ENCODE results near the gene CTSC.
A peak's percentile ranks its signal among the peaks of the same experiment; 100 is the strongest.

CTSC gene

GRCh38 chr11:88300888-88301487 is 36.5 kb downstream of the CTSC start:
- FAIRE-seq (no peak), DNase-seq (ENCODE audit: insufficient read length, low spot score) (no peak)
- no peak for TF ChIP-seq POLR2A (IDR thresholded peaks at IDR 0.05; ENCODE audit: low read depth, low read length)

- no peak for TF ChIP-seq POLR2A (IDR thresholded peaks at IDR 0.05; ENCODE audit: low read depth, low read length)
- DNase-seq (ENCODE audit: insufficient read length, low spot score) (no peak), FAIRE-seq (no peak)
These were observed 39.7 kb downstream of the CTSC start for GRCh38 chr11:88297863-88298262.

- no peak for DNase-seq (ENCODE audit: insufficient read length, low spot score)
- no peak for TF ChIP-seq POLR2A (IDR thresholded peaks at IDR 0.05; ENCODE audit: low read depth, low read length)
- no peak for FAIRE-seq
These were observed 40.1 kb downstream of the CTSC start for GRCh38 chr11:88297421-88297820.

GRCh38 chr11:88295028-88295427 is 42.5 kb downstream of the CTSC start:
- no peak for DNase-seq (ENCODE audit: insufficient read length, low spot score)
- no peak for FAIRE-seq
- TF ChIP-seq POLR2A (IDR thresholded peaks at IDR 0.05; ENCODE audit: low read depth, low read length) = no peak

GRCh38 chr11:88293931-88294330 is 43.6 kb downstream of the CTSC start:
- DNase-seq (ENCODE audit: insufficient read length, low spot score) = no peak
- no peak for TF ChIP-seq POLR2A (IDR thresholded peaks at IDR 0.05; ENCODE audit: low read depth, low read length)

GRCh38 chr11:88292171-88292843 is 45.2 kb downstream of the CTSC start:
- peak; percentile 38 for FAIRE-seq
- DNase-seq (ENCODE audit: insufficient read length, low spot score) = no peak
- TF ChIP-seq POLR2A (IDR thresholded peaks at IDR 0.05; ENCODE audit: low read depth, low read length) = no peak

More at GRCh38 chr11:88293931-88294330, 43.6 kb downstream of the CTSC start:
- no peak for FAIRE-seq

GRCh38 chr11:88288560-88288959 is 49.0 kb downstream of the CTSC start:
- no peak for TF ChIP-seq POLR2A (IDR thresholded peaks at IDR 0.05; ENCODE audit: low read depth, low read length)
- DNase-seq (ENCODE audit: insufficient read length, low spot score) = no peak
- no peak for FAIRE-seq

GRCh38 chr11:88284336-88285050 is 53.0 kb downstream of the CTSC start:
- no peak for DNase-seq (ENCODE audit: insufficient read length, low spot score)
- FAIRE-seq = no peak
- TF ChIP-seq POLR2A (IDR thresholded peaks at IDR 0.05; ENCODE audit: low read depth, low read length) = no peak

- DNase-seq (ENCODE audit: insufficient read length, low spot score) (no peak), FAIRE-seq (no peak)
- TF ChIP-seq POLR2A (IDR thresholded peaks at IDR 0.05; ENCODE audit: low read depth, low read length) = no peak
These were observed 54.6 kb downstream of the CTSC start for GRCh38 chr11:88282747-88283515.

- TF ChIP-seq POLR2A (IDR thresholded peaks at IDR 0.05; ENCODE audit: low read depth, low read length) = no peak
- FAIRE-seq (no peak), DNase-seq (ENCODE audit: insufficient read length, low spot score) (no peak)
These were observed 56.2 kb downstream of the CTSC start for GRCh38 chr11:88281317-88281712.

GRCh38 chr11:88280673-88281316 is 56.7 kb downstream of the CTSC start:
- no peak for DNase-seq (ENCODE audit: insufficient read length, low spot score)
- no peak for FAIRE-seq
- no peak for TF ChIP-seq POLR2A (IDR thresholded peaks at IDR 0.05; ENCODE audit: low read depth, low read length)

GRCh38 chr11:88277349-88277915 is 60.1 kb downstream of the CTSC start:
- FAIRE-seq (no peak), DNase-seq (ENCODE audit: insufficient read length, low spot score) (no peak)
- TF ChIP-seq POLR2A (IDR thresholded peaks at IDR 0.05; ENCODE audit: low read depth, low read length) = no peak

GRCh38 chr11:88275636-88276035 is 61.9 kb downstream of the CTSC start:
- no peak for FAIRE-seq
- TF ChIP-seq POLR2A (IDR thresholded peaks at IDR 0.05; ENCODE audit: low read depth, low read length) = no peak
- DNase-seq (ENCODE audit: insufficient read length, low spot score) = no peak

All from H54 (cell line).